B cell (primary cell): ENCODE results near the gene ROR2. TPM values are rescaled to one million over a fixed set of nuclear protein-coding genes. Genes with fewer than 3 reads are reported as not detected.

Experiments used
- ATAC-seq: fragments of 200-7000 bp; cut with Tn5 transposase; one replicate; pipeline ENCODE4 v1.10.0; 2021; ENCODE audit warnings: low read depth, mild to moderate bottlenecking, moderate number of reproducible peaks, moderate library complexity
- CTCF ChIA-PET: fragments of 350-600 bp; sonication (Branson Sonifier 250); formaldehyde crosslinking; loops from one replicate; lab custom pipeline; 2021; ENCODE audit warnings: antibody characterized with exemption, inconsistent platforms; lab: Charles Lee
- POLR2A ChIA-PET: fragments of 350-600 bp; sonication (Branson Sonifier 250); formaldehyde crosslinking; loops from one replicate; lab custom pipeline; 2021; ENCODE audit warnings: antibody characterized with exemption; lab: Charles Lee
- DNase-seq: peaks from one replicate; pipeline ENCODE4 v3.0.0; 2013
- H2AFZ ChIP-seq: 2 replicates; pipeline ENCODE4 v1.6.1; 2012; ENCODE audit warnings: mild to moderate bottlenecking, low read depth, low read length; ENCODE audit not compliant: insufficient read depth, poor library complexity, severe bottlenecking
- H3K27ac ChIP-seq, 2 donors: 1 replicate in 1 of 2; 2 replicates in 1 of 2; pipeline ENCODE4 v1.5.1; 2012 to 2013; ENCODE audit warnings: low read length in 2 of 2, mild to moderate bottlenecking in 2 of 2, moderate library complexity in 1 of 2
- H3K27me3 ChIP-seq, 4 experiments: fragments of 200-600 bp in 1 of 4; sonication (generic) in 1 of 4; replicated peaks in 1 of 4; 1 replicate in 2 of 4; 2 replicates in 2 of 4; pipeline versions ENCODE4 v1.6.1 to v1.7.0; 2013 to 2016; ENCODE audit warnings: low read length in 3 of 4, mild to moderate bottlenecking in 2 of 4, mixed read lengths in 1 of 4, moderate library complexity in 1 of 4; ENCODE audit not compliant: insufficient read depth in 4 of 4, control insufficient read depth in 3 of 4; ENCODE audit errors: control extremely low read depth in 1 of 4
- H3K36me3 ChIP-seq, 2 experiments: replicated peaks in 1 of 2; 1 replicate in 1 of 2; 2 replicates in 1 of 2; pipeline versions ENCODE4 v1.6.1 to v1.7.1; 2013; ENCODE audit warnings: low read length in 1 of 2; ENCODE audit not compliant: insufficient read depth in 2 of 2, control insufficient read depth in 1 of 2; ENCODE audit errors: control extremely low read depth in 1 of 2, extremely low read depth in 1 of 2
- H3K4me1 ChIP-seq, 2 donors: fragments of 200-600 bp in 1 of 2; sonication (generic) in 1 of 2; 1 replicate in 1 of 2; 2 replicates in 1 of 2; pipeline versions ENCODE4 v1.5.1 to v1.6.1; 2013 to 2017; ENCODE audit warnings: low read length in 2 of 2; ENCODE audit not compliant: control insufficient read depth in 2 of 2, insufficient read depth in 2 of 2
- H3K4me2 ChIP-seq: replicated peaks from 2 replicates; pipeline ENCODE3; 2012; ENCODE audit warnings: mild to moderate bottlenecking, low read depth, low read length; ENCODE audit not compliant: poor library complexity, severe bottlenecking
- H3K4me3 ChIP-seq, 5 experiments: fragments of 200-600 bp in 1 of 5; sonication (generic) in 1 of 5; 1 replicate in 3 of 5; 2 replicates in 2 of 5; pipeline versions ENCODE4 v1.5.1 to v1.7.0; 2011 to 2016; ENCODE audit warnings: low read length in 4 of 5, mild to moderate bottlenecking in 4 of 5, low read depth in 2 of 5, control low read depth in 1 of 5, moderate library complexity in 1 of 5; ENCODE audit not compliant: insufficient read depth in 1 of 5; ENCODE audit errors: control extremely low read depth in 1 of 5, extremely low read depth in 1 of 5
- H3K79me2 ChIP-seq: fragments of 200-600 bp; sonication (generic); one replicate; pipeline ENCODE4 v1.6.0; 2016; ENCODE audit warnings: low read length; ENCODE audit not compliant: control insufficient read depth, insufficient read depth
- H3K9ac ChIP-seq: fragments of 200-600 bp; sonication (generic); 2 replicates; pipeline ENCODE4 v1.6.1; 2017; ENCODE audit warnings: mild to moderate bottlenecking, low read length, moderate library complexity
- H3K9me3 ChIP-seq, 3 donors: one replicate each; pipeline versions ENCODE4 v1.6.1 to v1.7.1; 2013; ENCODE audit warnings: low read length in 2 of 3; ENCODE audit not compliant: control insufficient read depth in 2 of 3, insufficient read depth in 1 of 3; ENCODE audit errors: control extremely low read depth in 1 of 3
- H4K20me1 ChIP-seq: 2 replicates; pipeline ENCODE4 v1.6.0; 2012; ENCODE audit warnings: mild to moderate bottlenecking, low read length; ENCODE audit not compliant: insufficient read depth, control insufficient read depth, poor library complexity, severe bottlenecking
- H3K27ac Mint-ChIP-seq: one replicate; pipeline ENCODE4 v1.8.0; 2021; ENCODE audit warnings: mixed read lengths
- H3K27me3 Mint-ChIP-seq: one replicate; pipeline ENCODE4 v1.8.0; 2021; ENCODE audit warnings: mixed read lengths
- H3K4me1 Mint-ChIP-seq: one replicate; pipeline ENCODE4 v1.8.0; 2021; ENCODE audit warnings: mixed read lengths
- H3K4me3 Mint-ChIP-seq: one replicate; pipeline ENCODE4 v1.8.0; 2021; ENCODE audit warnings: mixed read lengths
- H3K9me3 Mint-ChIP-seq: one replicate; pipeline ENCODE4 v1.8.0; 2022; ENCODE audit warnings: mixed read lengths; ENCODE audit not compliant: insufficient read depth
- CTCF ChIP-seq: fragments of 200-600 bp; IDR thresholded peaks from one replicate; pipeline ENCODE4 v1.8.0; 2022; ENCODE audit warnings: antibody characterized with exemption, mild to moderate bottlenecking
- EZH2 ChIP-seq: IDR thresholded peaks from 2 replicates; pipeline ENCODE4 v1.6.1; 2012; ENCODE audit warnings: borderline replicate concordance, low read depth, mild to moderate bottlenecking, moderate library complexity, low read length; ENCODE audit not compliant: insufficient read depth, poor library complexity, severe bottlenecking
- WGBS: methylation state at CpG from one replicate; pipeline ENCODE4 v1.1.5; 2013; ENCODE audit warnings: missing lambda C conversion rate; ENCODE audit not compliant: insufficient coverage; 5-methylcytosine and 5-hydroxymethylcytosine counted together
- intact Hi-C: fragments of 100-400 bp; cut with micrococcal nuclease; formaldehyde crosslinking; loops from one replicate; pipeline ENCODE4 v1.10.0; 2022
- polyA plus RNA-seq: library from polyadenylated mRNA; depleted of rRNA; stranded (reverse); fragments of >200 nt; gene quantifications from 2 replicates; pipeline ENCODE4 v1.2.3, GENCODE V29; 2012
- total RNA-seq, 2 donors: library from RNA; stranded (reverse); fragments of 120-200 nt in 1 of 2; gene quantifications; 1 replicate in 1 of 2; 2 replicates in 1 of 2; pipeline versions ENCODE4 v1.2.3 to v1.2.4, GENCODE V29; 2013 to 2022

ROR2 gene
- total and polyA plus RNA-seq, 2 donors (not counting 1 experiment from before 2014, with no cell fraction given), result 0.21 to 0.49 TPM

GRCh38 chr9:91858213-91859030, 91.6 kb downstream of the ROR2 start:
- Histone ChIP-seq H3K4me1 (no peaks in the 10 kb centered on the region), H3K4me3 (no peak overlapping the region), H3K27me3 (no peaks in the 10 kb centered on the region), H4K20me1 (no peaks in the 10 kb centered on the region), H2AFZ (no peak overlapping the region), H3K9ac (no peak overlapping the region), H3K27ac (no peak overlapping the region), H3K36me3 (no peaks in the 10 kb centered on the region), H3K4me2 (no peak overlapping the region), H3K9me3 (peaks cover 0 to 16% (median 0%) of the 10 kb centered on the region in 3 donors), H3K79me2 (no peaks in the 10 kb centered on the region)
- POLR2A ChIA-PET, result no interaction called here
- no peak for TF ChIP-seq EZH2
- TF ChIP-seq CTCF, result no peak
- DNase-seq (no peak), ATAC-seq (no peak)
- WGBS, result 95% methylated on average over 15 of the region's 17 CpGs
- Mint-ChIP-seq H3K4me3 (no peak overlapping the region), H3K27ac (no peak overlapping the region), H3K27me3 (peaks cover 10% of the 10 kb centered on the region), H3K4me1 (no peaks in the 10 kb centered on the region), H3K9me3 (no peaks in the 10 kb centered on the region)
- CTCF ChIA-PET, result no interaction called here
- intact Hi-C loops, result no loop called here
